Activated CD8-positive, alpha-beta memory T cell treated with anti-CD3 and anti-CD28 coated beads for 48 hours (primary cell): Measurements from ENCODE around the gene AZIN2.
A peak's percentile ranks its signal among the peaks of the same experiment; 100 is the strongest.
"Not testable (repeated sequence)": the region's sequence is repeated elsewhere in the genome, so short reads cannot be mapped to it uniquely, and the experiment has no call there.

ENCODE experiments used
- DNase-seq, 3 experiments: peaks; one replicate each; pipeline ENCODE4 v3.0.0-alpha.2; 2020; ENCODE audit warnings: low read depth in 2 of 3, low spot score in 2 of 3

The AZIN2 gene

DNA sequence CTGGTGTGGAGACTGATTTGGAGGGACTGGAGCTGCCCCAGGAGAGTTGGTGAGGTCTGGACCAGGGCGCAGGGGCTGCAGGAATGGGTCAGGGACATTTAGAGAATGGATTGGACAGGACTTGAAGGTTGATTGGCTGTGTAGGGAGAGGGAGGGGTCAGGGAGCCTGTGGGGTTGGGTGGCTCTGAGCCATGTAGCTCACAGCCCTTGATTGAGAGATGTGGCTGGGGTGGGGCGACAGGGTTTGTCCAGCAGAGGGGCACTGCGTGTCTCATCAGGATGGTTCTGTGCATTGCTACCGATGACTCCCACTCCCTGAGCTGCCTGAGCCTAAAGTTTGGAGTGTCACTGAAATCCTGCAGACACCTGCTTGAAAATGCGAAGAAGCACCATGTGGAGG is 12.1 kb downstream of the AZIN2 start:
- DNase-seq, result no peak

DNA sequence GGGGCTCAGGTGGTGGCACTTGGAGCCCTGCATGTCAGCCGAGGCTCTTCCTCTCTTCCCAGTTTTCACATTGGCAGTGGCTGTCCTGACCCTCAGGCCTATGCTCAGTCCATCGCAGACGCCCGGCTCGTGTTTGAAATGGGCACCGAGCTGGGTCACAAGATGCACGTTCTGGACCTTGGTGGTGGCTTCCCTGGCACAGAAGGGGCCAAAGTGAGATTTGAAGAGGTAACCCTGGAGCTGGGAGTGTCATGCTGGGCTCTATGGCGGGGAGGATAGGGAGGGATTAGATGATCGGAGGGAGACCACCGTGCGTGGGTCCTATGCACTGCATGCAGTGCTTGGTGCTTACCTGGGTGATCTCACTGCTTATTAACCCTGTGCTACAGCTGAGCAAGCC is 13.5 kb downstream of the AZIN2 start:
- DNase-seq, result no peak

DNA sequence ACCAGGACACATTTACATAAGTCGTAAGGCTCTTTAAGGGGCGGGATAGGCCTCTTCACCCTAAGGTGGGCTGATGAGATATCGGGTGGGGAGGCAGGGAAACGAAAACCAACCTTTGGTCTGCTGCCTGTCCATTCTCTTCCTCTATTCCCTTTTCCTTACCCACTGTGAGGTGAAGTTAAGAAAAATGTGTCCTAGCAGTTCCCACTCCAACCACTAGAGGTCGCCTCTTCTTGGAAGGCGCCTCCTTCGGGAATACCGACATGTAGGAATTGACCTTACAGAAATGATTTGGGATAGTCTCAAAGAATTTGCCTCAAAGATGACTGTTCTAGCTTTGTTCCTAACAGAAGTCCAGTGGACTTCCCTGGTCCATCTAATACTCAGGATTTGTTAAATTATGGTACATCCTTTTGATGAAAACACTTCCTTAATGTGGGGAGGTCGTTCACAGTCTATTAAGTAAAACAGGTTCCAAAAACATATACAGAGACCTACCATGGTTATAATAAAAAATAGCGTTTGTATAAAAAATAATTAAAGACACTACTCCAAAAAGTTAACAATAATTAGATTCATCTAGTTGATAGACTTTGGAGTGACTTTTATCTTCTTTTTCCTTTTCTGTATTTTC is 14.1 kb downstream of the AZIN2 start:
- DNase-seq, result no peak

DNA sequence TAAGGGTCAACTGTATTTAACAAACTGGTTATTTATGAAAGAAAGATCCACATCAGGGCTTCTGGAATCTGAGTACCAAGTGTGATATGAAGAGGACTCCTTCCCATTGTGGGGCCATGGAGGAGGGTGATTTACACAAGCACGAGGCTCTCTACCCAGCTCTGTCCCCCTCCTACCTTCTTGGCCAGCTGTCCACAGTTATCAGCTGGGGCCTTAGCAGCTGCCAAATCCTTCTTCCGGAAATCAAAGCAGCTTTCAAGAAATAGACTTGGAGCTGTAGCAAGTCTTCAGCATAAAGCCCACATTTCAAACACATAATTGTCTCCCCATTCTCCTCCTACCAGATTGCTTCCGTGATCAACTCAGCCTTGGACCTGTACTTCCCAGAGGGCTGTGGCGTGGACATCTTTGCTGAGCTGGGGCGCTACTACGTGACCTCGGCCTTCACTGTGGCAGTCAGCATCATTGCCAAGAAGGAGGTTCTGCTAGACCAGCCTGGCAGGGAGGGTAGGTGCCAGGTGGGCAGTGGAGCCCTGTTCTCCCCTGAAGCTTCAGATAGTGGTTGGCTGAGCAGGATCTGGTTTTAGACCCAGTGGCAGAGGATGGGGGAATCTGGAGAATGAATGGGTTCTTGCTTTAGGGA is 15.5 kb downstream of the AZIN2 start:
- no peak for DNase-seq

DNA sequence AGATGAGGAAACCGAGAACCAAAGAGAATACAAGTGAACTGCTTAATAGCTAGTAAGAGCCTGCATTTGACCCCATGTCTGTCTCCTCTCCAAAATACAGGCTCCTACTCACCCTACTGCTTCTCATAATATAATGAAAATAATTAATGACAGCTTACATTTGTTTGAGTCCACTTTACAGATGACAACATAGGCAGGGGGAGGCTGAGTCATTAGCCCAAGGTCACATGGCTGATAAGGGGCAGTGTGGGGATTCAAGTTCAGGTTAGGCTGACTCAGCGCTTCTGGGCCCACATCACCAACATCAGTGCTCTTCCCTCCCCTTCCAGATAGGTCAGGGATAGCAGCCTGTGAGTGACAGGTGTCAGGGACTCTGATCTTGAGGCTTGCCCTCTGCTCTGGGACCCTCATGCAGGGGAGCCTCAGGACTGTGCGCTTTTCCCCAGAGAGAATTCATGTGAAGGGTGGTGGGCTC is 16.2 kb downstream of the AZIN2 start:
- no peak for DNase-seq

DNA sequence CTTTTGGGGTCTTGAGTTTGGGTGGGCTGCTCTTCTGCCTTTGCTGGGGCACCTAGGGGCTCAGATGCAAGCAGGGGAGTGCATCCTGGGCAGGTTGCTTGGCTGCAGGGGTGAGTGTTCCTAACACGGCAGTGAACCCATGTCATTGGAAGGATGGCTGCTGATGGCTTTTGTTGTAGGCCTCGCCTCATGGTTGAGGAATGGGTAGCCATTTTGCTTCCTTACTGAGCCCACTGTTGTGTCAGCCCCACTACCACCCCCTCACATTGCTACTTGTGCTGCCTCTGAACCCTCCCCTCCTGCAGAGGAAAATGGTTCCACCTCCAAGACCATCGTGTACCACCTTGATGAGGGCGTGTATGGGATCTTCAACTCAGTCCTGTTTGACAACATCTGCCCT is 16.8 kb downstream of the AZIN2 start:
- no peak for DNase-seq

DNA sequence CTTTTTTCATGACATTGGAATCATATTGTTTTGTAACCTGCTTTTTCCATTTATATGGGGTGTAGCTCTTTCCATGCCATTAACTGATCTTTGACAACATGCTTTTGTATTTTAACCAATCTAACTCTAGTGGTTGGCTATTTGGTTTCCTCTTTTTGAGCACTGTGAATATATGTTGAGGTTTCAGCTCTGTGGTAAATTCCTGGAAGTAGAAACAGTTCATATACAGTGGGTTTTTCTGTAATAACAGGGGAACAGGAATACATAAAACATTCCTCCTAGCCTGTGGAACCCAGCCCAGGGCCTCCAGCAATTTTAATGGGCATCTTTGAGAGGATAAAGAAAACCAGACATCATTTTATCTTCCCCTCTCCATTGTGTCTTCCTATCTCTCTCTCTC is 17.4 kb downstream of the AZIN2 start:
- no peak for DNase-seq

DNA sequence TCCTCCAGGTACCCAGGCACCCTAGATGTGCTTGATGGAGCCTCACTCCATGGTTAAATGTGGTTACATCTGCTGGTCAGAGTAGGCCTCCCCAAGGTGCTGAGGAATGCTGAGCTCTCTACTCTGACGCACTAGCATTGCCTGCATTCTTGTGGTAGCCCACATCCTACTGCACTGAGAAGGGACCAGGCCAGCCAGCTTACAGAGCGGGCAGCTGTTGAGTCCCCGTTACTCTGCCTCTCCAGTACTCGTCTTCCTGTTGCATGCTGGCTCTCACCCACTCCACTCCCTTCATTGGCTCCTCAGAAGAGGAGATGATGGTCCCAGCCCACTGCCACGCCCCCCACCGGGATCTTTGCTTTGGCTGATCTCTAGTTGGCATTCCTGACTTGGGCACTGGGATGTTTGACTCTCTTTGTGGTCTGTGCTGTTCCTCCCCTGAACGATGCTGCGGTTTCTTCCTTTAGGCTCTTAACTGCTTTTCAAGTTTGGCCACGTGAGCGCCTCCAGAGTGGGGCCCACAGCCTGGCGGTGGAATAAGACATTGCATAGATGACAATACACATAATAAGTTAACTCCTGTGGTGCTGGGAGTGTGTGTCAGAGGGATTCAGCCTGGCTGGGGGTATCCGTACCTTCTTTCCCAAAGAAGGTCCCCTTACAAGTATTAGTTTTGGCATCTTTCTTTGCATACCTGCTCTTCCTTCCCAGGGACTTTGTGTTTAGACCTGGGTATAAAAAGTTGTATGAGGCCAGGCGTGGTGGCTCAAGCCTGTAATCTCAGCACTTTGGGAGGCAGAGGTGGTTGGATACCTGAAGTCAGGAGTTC is 18.6 kb downstream of the AZIN2 start:
- peak; percentile 50 to 59 (median 50) for DNase-seq

DNA sequence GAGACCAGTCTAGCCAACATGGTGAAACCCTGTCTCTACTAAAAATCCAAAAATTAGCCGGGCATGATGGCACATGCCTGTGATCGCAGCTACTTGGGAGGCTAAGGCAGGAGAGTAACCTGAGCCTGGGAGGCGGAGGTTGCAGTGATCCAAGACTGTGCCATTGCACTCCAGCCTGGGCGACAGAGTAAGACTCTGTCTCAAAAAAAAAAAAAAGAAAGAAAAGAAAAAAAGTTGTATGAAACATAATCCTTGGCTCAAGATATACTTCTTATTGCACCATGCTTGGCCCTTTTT is 19.1 kb downstream of the AZIN2 start:
- DNase-seq, result not testable (repeated sequence)

DNA sequence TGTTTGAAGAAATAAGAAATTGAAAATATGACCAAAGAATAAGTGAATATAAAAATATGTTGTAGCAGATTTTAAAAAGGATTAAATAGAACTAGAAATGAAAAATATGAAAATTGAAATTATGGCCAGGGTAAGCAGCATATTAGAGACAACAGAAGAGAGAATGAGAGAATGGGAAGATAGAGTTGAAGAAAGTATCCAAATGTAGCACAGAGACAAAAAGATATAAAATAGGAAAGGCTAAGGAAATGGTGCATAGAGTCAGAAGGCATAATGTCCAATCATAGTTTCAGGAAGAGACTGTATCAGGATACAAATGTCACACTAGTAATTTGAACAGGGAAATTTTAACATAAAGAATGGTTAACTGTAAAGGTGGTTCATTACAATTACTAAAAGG is 29.5 kb downstream of the AZIN2 start:
- DNase-seq, result no peak

DNA sequence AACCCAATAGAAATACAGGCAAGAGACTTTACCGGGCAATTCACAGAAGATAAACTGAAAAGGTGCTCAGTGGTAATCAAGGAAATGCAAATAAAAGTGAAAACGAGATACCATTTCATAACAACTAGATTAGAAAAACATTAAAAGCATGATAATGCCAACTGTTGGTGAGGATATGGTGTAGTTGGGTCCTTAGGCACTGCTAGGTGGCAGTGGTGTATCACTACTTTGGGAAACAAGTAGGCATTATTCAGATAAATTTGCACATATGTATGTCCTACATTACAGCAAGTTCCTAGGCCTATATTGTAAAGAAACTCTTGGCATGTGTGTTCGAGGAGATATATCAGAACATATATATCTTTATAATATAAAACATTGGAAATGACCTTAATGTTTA is 31.0 kb downstream of the AZIN2 start:
- DNase-seq, result no peak

DNA sequence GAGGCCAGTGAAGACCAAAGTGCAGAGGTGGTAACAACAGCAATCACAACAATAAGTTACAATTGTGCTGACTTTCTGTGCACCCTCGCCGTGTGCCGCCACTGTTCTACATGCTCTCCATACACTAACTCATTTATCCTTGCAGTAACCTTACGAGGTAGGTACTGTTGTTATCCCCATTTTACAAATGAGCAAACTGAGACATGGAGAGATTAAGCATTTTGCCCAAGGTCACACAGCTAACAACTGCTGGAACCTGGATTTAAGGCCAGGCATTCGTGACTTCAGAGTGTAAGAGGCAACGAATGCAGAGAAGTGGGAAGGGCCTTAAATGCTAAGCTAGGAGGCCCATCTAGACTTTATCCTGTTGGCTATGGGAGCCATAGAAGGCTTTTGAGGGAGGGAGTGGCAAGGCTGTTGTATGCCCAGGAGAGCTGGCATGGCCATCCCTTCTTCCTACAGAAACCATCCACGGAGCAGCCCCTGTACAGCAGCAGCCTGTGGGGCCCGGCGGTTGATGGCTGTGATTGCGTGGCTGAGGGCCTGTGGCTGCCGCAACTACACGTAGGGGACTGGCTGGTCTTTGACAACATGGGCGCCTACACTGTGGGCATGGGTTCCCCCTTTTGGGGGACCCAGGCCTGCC is 36.6 kb downstream of the AZIN2 start:
- DNase-seq, result no peak

DNA sequence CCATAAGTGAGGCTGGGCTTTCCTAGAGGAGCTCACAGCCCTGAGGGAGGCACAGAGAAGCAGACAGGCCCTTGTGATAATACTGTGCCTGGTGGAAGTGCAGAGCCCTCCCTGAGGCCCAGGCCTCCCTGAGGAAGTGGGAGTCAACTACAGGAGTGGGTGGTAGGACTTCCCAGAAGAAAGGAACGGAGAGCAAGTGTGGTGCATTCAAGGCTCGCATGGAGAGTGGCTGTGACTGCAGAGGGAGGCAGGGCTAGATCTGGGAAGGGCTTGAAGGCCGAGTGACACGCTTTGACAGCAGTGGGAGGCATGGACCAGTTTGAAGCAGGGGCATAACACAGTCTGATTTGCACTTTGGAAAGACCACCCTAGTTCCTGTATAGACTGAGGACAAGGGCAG is 37.3 kb downstream of the AZIN2 start:
- DNase-seq, result no peak

DNA sequence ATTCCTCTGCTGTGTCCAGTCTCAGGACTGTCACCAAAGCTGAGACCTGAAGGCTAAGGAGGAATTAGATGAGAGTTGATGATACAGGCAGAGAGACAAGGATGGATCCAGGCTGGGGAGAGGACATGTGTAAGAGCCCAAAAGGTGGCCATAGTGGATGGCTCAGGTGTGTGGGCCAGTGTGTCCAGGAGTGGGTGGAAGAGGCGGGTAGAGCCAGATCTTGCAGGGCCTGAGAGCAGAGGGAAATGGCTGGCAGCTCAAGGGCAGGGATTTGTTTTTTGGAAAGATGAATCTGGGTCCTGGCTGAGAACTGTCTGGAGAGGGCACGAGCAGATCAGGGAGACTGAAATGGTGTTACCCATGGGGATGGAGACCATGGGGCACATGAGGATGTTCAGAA is 38.1 kb downstream of the AZIN2 start:
- no peak for DNase-seq

DNA sequence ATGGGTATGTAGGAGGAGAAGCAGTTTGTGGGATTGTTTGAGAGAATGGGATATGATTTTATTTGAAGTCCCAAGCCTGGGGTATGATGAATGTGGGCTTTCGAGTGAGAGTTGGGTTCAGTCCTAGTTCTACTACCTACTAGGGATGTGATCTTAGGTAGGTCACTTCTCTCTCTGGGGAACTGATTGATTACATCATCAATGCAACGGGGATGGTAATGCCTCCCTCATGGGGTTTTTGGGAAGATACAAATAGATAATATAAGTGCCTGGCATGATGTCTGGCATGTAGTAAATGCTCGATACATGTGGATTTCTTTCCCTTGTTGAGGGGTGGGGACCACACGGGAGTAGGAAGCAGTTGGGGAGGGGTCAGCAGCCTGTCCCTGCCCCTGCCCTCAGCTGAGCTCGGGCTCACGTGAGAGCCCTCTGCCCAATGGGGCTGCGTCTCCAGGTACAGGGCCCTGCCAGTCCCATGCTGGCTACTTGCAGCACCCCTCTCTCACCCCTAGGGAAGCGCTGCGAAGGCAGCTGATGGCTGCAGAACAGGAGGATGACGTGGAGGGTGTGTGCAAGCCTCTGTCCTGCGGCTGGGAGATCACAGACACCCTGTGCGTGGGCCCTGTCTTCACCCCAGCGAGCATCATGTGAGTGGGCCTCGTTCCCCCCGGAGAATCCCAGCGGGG is 38.7 kb downstream of the AZIN2 start:
- no peak for DNase-seq

DNA sequence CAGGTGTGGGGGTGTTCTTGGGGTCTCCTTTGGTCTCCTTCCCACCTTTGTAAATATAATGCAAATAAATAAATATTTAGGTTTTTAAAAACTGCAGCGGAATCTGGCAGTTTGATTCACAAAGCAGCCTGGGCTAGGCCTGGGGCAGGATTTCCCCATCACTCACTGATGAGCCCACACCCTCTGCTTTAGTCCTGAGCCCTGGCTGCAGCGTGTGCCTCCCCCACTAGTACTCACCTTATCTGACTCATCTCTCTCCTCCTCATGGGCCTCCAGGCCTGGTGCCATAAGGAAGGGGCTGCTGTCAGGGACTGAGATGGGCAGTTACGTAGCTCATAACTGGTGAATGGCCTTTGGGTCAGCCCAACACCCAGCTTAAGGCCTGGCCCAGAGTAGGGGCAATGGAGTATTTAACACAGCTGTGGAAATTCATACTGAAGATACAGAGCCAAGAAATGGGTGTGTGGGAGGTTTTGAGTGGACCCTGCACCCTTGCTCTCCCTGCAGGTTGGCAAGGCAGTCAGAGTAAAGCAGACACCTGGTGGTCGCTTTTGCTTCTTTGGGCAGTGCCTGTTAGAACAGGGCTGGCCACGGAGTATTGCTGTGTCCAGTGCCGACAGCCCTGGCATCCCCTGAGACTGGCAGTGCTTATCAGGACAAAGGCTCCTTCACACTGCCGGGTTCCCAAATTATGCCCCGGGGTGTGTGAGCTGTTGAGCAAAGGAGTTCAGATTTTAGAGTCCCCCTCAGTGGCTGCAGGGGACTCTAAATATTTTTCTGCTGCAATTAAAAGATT is 39.7 kb downstream of the AZIN2 start:
- no peak for DNase-seq

DNA sequence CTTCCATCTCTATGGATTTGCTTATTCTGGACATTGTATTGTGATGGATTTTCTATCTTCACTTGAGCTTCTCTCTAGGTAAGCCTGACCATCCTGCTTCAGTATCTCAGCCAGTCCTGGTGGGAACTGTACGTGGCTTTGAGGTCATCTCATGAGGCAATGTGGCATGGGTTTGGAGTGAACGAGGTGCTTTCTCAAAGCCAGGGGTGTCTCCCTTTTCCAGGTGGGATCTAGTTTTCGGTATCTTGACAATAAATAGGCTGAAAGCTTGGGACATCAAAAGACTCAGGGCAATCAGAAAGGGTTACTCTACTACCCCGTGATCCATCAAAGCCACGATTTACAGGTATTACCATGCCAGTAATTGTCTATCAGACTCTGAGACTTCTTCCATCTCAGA is 40.8 kb downstream of the AZIN2 start:
- no peak for DNase-seq

DNA sequence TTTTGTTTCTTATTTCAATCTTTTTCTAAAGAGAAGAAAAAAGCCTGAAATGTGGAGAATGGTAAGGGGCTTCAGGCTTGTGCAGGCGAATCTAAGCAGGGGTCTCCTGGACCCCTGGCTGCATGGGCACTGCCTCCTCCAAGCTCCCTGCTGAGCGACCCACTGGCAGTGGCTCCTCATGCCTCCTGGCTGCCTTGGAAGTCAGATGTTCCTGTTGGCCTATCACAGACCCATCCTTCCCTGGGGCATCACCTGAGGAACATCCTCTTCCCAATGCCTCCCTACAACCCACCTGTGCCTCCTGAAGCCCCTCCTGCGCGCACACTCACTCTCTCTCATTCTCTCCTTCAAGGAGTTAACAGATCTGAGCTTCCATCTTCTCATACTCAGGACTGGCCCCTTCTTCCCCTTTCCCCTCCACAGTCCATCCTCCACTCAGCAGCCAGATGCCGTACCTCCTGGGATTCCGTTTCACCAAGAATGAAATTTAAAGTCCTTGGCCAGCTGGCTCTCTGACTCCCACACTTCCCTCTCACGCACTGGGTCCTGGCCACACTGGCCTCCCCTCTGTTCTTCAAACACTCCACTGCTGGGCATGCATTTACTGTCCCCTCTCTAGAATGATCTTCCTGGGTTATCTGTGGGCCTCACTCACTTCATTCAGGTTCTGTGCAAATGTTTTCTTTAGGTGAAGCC is 41.7 kb downstream of the AZIN2 start:
- DNase-seq, result no peak

DNA sequence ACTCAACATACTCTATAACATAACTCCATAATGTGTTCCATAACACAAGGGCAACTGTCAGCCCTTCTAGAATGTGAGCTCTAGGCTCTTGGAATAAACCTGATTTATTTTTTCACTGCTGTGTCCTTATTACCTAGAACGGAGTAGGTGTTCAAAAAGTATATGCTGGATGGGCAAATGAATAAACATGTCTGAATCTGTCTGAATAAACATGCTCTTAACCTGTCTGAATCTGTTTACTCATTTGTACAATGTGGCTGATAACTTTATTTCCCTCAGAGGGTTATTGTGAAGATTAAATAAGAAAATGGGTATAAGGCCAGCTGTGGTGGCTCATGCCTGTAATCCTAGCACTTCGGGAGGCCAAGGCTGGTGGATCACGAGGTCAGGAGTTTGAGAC is 42.3 kb downstream of the AZIN2 start:
- no peak for DNase-seq

DNA sequence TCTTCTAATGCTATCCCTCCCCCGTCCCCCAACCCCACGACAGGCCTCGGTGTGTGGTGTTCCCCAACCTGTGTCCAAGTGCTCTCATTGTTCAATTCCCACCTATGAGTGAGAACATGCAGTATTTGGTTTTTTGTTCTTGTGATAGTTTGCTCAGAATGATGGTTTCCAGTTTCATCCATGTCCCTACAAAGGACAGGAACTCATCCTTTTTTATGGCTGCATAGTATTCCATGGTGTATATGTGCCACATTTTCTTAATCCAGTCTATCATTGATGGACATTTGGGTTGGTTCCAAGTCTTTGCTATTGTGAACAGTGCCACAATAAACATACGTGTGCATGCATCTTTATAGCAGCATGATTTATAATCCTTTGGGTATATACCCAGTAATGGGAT is 43.7 kb downstream of the AZIN2 start:
- not testable (repeated sequence) for DNase-seq
